ENCODE data around the gene GNG14.

GRCh38 chr19:12721656-12722565 lies 34.1 kb downstream of the GNG14 start:
- TF ChIP-seq, protein P1, sequence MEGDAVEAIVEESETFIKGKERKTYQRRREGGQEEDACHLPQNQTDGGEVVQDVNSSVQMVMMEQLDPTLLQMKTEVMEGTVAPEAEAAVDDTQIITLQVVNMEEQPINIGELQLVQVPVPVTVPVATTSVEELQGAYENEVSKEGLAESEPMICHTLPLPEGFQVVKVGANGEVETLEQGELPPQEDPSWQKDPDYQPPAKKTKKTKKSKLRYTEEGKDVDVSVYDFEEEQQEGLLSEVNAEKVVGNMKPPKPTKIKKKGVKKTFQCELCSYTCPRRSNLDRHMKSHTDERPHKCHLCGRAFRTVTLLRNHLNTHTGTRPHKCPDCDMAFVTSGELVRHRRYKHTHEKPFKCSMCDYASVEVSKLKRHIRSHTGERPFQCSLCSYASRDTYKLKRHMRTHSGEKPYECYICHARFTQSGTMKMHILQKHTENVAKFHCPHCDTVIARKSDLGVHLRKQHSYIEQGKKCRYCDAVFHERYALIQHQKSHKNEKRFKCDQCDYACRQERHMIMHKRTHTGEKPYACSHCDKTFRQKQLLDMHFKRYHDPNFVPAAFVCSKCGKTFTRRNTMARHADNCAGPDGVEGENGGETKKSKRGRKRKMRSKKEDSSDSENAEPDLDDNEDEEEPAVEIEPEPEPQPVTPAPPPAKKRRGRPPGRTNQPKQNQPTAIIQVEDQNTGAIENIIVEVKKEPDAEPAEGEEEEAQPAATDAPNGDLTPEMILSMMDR (IDR thresholded peaks at IDR 0.05), result no peak
- TF ChIP-seq EP300 (IDR thresholded peaks at IDR 0.05), result no peak
- no peak for TF ChIP-seq POLR2AphosphoS5 (IDR thresholded peaks at IDR 0.05)

All from esophagus muscularis mucosa (tissue), 4 donors.